Activated gamma-delta T cell (primary cell): ENCODE data around the gene RASA2.
"Not testable (repeated sequence)": the region's sequence is repeated elsewhere in the genome, so short reads cannot be mapped to it uniquely, and the experiment has no call there.

Experiments used
- DNase-seq: peaks from one replicate; lab custom pipeline; 2025; lab: John Stamatoyannopoulos, UW

RASA2 gene

GRCh38 chr3:141498598-141499223 is 11.9 kb downstream of the RASA2 start:
- DNase-seq, result no peak

GRCh38 chr3:141499284-141499683 is 12.5 kb downstream of the RASA2 start:
- DNase-seq, result no peak

- DNase-seq, result no peak
These were observed 13.1 kb downstream of the RASA2 start for GRCh38 chr3:141499965-141500364.

DNA sequence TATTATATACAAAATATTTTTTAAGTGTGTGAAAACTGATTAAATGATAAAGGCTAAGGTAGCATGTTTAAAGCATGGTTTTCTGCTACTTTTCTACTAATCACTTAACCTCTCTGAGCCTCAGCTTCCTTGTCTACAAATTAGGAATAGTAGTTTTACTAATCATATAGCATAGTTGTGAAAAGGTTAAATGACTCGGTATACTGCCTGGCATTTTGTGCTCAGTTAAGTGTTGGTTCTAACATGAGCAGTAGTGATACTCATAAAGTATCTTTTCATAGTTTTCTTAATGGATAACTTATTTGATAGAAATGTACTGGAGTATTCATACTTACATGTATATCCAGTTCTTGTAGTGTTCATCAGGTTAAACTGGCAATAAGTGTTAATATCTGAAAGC is 13.6 kb downstream of the RASA2 start:
- no peak for DNase-seq

DNA sequence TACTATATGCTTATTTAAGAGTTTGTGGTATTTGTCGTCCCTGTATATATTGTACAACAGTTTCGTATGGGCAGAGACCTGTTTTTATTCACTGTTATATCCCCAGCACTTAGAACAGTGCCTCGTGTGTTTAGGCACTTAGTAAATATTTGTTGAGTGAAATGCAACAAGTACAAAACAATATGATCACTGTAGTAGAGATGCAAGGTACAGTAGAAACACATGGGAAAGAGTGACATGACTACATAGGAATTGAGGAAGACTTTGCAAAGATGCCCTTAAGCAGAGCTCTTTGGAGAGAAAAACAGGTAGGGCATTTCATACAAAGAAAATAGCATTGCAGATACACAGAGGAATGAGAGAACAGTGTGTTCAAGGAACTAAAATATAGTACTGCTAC is 18.3 kb downstream of the RASA2 start:
- DNase-seq, result no peak

GRCh38 chr3:141506071-141506470 is 19.2 kb downstream of the RASA2 start:
- DNase-seq, result no peak

DNA sequence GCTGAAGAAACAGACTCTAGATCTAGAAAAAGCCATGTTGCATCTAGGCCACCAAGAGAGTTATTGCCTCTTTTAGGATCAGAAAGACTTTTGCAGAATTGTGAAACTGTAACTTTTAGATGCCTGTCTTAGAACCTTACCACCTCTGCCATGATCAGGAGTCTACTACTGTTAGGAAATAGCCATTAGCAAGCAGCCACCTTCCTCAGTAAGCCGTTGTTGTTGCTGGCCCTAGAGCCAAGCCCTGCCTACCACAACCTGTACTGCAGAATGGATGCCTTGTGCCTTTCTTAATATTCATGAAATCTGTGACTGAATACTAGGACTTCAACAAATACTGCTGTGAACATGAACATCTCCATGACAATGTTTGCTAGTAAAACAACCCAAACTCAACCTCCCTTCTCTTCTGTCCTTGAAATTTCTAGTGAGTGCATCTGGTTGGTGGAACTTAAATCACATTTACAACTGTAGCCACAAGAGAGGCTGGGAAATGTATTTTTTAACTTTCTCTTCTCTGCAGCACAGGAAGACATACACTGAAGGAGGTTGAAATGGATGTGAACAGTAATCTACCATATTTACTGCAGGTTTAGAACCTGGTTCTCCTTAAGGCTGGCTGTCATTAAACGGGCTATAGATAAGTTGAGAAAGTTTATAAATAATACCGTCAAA is 20.7 kb downstream of the RASA2 start:
- DNase-seq, result no peak

DNA sequence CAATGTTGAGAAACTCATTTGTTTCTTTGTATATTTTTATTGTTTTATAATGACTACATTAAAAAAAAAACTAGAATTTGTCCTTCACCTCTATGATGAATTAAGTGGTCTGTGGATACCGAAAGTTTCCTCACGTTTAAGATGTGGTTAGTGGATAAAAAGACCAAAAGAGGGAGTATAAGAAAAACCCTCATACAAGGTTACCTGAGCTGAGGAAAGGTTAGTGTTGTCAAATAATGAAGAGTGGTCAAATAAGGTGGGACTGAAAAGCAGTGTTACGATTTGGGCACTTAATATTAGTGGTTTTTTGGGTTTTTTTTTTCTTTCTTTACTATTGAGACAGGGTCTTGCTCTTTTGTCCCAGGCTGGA is 21.2 kb downstream of the RASA2 start:
- DNase-seq, result no peak

DNA sequence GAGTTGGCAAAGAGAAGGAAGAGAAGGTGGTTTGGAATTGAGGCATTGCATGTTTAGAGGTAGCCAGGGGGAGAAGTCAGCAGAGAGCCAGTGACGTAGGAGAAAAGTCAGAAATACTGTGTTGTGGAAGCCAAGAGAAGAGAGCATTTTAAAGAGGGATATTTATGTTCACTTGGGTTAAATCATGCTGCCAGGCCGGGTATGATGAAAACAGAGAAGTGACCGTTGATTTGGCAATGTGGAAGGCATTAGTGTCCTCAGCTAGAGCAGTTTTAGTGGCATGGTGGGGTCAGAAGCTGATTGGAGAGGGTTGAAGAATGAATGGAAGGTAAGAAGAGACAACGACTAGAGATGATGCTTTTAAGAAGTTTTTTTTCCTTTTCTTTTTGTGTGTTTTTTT is 24.5 kb downstream of the RASA2 start:
- DNase-seq, result no peak

- DNase-seq, result no peak
These were observed 27.6 kb downstream of the RASA2 start for GRCh38 chr3:141514382-141514781.

GRCh38 chr3:141519587-141519986 is 32.8 kb downstream of the RASA2 start:
- no peak for DNase-seq

- DNase-seq, result no peak
These were observed 35.0 kb downstream of the RASA2 start for GRCh38 chr3:141521781-141522180.

- no peak for DNase-seq
These were observed 37.0 kb downstream of the RASA2 start for GRCh38 chr3:141523615-141524375.

GRCh38 chr3:141524988-141525387 is 38.2 kb downstream of the RASA2 start:
- no peak for DNase-seq

GRCh38 chr3:141525814-141526213 is 39.0 kb downstream of the RASA2 start:
- no peak for DNase-seq

DNA sequence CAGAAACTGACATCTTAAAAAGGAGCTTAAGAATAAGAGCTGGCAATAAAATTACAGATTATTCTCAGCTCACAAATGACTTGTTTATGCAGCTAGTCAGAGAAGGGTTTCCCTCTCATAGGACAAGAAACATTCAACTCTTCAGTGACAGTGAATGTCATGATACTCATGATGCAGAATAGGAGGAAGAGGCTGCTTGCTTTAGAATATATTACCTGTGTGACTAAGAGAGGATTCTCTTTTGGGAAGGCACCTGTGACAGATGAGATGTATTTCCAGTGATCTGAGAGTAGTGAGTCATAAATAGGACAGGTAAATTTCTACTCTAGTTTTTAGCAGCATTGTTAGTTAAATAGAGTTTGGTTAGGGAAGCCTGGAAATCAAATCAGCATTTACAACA is 39.9 kb downstream of the RASA2 start:
- DNase-seq, result no peak

- DNase-seq, result no peak
These were observed 42.0 kb downstream of the RASA2 start for GRCh38 chr3:141528800-141529199.

GRCh38 chr3:141529256-141529655 is 42.4 kb downstream of the RASA2 start:
- no peak for DNase-seq

DNA sequence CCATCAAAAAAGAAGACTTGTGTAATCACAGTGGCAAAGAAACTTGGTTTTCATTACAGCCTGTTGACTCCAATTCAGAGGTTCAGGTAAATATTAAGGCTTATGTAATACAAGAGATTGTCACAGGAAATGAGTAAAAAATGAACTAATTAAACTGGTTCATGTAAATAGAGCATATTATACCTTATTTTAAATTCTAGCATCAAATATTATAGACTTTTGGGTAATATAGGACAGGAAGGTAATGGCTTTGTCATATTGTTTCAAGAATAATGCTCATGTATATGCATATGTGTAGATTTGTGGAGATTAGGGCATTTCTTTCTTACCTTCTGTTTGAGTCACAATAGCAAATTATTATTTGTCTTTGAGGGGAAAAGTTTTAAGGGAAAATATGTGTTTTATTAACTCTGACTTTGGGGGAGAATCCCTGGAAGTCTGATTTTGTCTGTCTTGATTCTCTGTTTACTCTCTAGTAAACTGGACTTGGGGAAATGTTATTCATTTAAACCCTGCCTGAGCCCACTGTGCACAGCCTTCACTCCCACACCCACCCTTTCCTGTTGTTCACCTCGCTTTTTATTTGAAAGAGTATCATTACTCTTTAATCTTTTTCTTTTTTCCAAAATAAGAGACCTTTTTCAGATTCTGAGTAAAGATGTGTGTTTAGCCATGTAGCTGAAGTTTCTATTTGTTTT is 43.0 kb downstream of the RASA2 start:
- DNase-seq, result no peak

GRCh38 chr3:141530415-141530768 is 43.6 kb downstream of the RASA2 start:
- no peak for DNase-seq

DNA sequence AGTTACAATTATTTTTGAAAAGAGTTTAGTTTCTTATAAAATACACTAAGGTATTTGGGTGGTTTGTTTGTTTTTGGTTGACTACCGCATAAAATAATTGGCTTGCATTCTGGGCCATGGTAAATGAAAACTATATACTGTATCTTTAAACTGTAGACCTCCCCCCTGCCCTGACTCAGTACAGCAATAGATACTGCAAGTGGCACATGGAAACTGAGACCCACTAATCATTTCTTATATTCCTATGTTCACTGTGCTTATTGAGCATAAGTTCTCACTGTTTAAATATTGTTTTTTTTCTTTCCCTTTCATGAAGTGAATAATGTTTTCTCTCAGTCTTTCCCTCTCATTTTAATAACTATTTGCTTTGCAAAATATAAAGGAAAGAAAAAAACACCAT is 45.8 kb downstream of the RASA2 start:
- DNase-seq, result no peak

DNA sequence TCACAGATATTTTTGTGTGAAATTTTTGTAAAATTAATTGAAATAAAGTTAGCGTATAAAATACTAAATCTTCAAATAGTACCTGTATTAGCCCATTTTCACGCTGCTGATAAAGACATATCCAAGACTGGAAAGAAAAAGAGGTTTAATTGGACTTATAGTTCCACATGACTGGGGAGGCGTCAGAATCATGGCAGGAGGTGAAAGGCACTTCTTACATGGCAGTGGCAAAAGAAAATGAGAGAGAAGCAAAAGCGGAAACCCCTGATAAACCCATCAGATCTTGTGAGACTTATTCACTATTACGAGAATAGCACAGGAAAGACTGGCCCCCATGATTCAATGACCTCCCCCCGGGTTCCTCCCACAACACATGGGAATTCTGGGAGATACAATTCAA is 49.2 kb downstream of the RASA2 start:
- not testable (repeated sequence) for DNase-seq

GRCh38 chr3:141537856-141538255 is 51.0 kb downstream of the RASA2 start:
- DNase-seq, result no peak
